ENCODE results near the gene SNX32.

Gene SNX32

DNA sequence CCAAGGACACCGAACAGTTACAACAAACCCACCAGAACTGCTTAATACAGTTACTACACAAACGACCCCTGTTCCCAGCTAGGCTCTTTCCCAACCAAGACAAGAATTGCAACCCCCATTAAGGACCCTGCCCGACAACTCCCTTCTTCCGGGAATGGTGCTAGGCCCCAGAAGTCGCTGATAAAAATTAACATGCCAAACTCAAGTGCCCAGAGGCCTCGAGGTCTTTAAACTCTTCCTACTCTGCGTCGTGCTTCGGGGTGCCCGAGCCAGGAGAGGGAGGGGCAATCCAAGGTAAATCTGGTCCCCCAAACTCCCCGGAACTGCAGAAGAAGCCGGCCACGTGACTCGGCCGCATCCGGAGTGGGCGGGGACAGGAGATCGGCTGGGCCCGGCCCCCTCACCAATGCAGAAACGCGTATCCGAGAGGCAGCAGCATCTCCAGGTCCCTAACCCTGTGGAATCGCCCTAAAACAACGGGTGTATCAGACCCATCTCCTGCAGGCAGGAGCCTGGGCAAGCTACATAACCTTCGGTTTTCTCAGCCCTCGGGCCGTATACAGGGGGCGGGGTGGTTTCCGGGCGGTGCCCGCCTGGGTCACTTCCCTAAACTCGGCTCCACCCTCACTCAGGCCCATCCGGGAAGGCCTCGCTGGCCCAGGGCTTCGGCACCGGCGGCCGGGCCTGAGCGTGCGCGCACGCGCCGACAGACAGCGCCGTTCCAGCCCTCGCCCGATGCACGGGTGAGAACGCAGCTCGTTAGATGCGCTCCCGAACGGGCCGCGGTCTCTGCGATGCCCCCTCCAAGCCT lies 23.1 kb downstream of the SNX32 start:
- no peak for DNase-seq (ENCODE audit: low read depth)

DNA sequence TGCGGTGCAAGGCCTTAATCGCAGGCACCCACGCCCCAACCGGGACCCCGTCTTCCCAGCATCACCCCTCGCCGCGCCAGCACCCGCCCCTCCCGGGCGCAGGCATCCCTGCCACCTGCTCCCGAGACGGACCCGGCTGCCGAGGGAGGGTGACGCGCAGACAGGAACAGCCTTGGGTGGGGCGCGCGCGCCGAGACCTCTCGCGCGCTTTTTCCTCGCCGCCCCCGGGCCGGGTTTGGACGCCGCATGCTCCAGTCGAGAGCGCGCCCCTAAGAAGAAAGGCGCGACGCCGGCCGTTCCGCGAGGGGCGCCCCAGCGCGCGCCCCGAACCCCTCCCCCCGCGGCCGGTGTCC lies 23.7 kb downstream of the SNX32 start:
- DNase-seq (ENCODE audit: low read depth), result no peak

DNA sequence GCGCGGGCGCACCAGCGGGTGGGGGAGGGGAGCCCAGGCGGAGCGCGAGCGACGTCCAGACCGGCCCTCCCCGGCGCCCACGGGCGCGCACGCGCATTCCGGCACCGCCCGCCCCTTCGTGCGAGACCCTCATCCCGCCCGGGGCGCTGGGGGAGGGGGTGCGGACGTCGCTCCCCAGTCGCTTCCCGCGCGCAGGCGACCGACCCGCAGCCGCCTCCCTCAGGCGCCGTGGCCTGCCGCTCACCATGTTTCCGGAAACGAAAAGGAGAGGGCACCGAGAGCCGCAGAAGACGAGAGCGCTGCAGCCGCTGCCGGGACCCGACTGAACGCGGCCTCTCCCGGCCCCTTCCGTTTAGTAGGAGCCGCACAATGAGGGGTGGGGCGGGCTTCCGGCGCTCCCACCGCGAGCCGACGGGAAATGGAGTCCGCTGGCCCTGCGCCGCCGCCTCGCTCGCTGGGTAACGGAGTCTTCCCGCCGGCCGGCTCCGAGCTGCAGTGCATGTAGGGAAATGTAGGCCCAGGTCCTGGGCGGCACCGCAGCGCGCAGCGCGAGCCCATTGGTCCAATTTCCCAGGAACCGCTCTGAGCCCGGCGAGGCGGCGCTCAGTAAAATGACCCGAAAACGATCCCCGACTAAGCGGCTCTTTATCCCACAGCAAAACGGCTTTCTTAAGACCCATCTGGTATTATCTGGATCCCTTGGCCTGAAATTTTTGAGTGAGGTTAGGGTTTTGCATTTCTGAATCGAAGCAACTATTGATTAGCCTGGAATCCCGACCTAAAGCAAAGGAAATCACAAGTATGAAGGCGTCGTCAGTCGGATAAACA lies 24.3 kb downstream of the SNX32 start, which contains the start of gene CFL1:
Gene CFL1, minus strand, starts transcription at position 328 of the 828 bp plus-strand sequence. Its CDS starts 81 bp downstream, at position 247.
- DNase-seq (ENCODE audit: low read depth), result peak; percentile 80

DNA sequence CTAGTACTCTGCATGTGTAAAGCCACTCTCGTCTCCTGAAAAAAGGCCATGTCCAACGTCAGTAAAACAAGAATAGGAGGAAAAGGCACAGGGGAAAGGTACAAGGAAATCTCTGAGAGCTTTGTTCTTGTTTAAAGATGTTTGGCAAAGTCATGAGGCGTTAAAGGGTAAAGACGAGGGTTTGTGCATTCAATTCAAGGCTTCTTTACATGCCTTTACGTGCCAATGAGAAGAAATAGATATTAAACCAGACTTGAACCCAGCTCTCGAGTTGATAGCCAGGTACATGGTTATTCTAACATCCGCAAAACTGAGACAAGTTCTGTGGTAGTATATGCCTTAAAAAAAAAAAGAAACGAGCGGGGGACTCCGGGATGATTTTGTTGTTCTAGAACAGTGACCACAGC lies 24.9 kb downstream of the SNX32 start:
- DNase-seq (ENCODE audit: low read depth), result no peak

DNA sequence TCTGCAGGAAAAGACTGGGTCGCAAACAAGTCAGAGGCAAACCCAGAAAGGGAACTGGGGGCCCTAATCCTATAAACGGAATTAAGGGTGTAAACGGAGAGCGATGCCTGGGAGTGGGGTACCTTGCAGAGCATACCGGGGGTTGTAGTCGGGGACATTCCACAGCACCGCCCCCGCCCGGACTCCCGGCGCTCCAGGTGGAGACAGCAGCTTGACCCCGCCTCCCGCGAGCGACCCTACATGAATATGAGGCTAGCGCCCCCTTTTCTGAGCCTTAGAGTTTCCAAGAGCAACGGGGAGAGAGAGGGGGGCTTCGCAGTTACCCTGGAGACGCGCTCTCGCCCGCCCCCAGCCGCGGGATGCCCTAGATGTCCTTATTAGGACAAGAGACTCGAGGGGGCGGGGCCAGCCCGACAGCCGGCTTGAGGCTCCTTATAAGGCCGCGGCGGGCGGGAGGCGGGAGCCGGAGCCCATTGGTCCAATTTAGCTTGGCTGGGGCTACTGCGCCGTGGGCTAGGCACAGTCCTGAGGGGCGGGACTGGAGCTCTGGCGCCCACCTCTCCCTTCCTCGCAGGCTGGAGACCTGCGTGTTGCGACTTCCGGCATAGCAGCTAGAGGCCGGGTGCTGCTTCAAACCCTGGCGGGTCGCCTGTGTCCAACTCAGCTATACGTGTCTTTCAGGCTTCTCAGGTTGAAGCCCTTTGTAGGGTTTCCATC lies 25.5 kb downstream of the SNX32 start:
- DNase-seq (ENCODE audit: low read depth), result peak; percentile 74

DNA sequence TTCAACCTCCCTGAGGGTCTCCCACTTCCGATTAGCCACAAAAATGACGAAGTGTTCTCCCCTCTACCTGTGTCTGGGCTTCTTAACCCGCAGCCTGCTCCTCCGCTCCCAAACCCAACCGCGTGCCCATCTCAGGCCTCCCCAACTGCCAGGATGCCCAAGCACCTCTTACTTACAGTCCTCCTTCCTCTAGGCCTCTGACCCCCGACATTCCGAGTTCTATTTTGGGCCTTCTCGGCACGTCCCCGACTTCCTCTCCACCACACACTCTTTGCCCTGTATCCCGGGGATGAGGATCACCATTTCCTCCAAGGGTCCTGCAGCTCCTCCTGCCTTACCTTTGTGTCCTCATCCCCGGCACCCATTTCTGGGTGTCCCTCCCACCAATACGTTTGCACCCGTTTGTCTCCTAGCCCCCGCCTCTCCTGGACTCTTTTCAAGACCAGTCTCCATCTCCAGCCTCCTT lies 26.1 kb downstream of the SNX32 start:
- no peak for DNase-seq (ENCODE audit: low read depth)

DNA sequence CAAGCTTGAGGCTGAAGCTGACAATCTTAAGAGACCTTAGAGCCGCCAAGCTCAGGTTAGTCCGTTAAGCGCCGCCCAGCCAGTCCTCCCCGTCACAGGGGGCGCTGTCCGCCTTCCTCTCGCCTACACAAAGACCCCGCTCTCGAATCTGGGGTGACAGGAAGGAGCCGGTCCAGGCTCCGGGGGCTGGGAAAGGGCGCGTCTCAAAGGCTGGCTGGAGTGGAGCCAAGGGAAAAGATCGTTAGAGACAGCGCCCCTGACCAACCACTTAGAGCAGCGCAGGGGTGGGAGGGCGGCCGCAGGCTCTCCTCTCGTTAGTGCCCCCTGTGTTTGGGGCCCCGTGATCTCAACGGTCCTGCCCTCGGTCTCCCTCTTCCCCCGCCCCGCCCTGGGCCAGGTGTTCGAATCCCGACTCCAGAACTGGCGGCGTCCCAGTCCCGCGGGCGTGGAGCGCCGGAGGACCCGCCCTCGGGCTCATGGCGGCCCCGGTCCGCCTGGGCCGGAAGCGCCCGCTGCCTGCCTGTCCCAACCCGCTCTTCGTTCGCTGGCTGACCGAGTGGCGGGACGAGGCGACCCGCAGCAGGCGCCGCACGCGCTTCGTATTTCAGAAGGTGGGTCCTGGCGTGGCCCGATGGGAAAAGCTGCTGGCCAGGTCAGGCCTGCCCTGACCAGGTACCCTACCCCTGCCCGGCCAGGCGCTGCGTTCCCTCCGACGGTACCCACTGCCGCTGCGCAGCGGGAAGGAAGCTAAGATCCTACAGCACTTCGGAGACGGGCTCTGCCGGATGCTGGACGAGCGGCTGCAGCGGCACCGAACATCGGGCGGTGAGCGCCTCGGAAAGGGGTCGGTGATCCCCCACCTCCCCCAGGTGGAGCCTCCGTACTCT lies 26.8 kb downstream of the SNX32 start, which contains the start of gene MUS81:
Gene MUS81, plus strand, starts transcription at position 156 of the 887 bp plus-strand sequence. Its CDS starts 321 bp downstream, at position 477.
- peak; percentile 92 for DNase-seq (ENCODE audit: low read depth)

DNA sequence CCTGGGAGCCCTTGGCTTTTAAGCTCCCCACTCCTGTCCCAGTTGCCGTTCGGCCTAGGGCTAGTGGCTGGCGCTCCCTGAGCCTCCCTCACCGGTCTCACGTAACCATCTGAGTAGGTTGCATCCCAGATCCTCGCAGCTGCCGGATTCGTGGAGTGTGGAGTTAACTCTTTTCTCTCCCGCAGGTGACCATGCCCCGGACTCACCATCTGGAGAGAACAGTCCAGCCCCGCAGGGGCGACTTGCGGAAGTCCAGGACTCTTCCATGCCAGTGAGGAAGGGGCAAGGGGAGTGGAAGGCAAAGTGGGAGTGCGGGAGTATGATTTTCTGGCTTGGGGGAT lies 27.4 kb downstream of the SNX32 start:
- DNase-seq (ENCODE audit: low read depth), result no peak

DNA sequence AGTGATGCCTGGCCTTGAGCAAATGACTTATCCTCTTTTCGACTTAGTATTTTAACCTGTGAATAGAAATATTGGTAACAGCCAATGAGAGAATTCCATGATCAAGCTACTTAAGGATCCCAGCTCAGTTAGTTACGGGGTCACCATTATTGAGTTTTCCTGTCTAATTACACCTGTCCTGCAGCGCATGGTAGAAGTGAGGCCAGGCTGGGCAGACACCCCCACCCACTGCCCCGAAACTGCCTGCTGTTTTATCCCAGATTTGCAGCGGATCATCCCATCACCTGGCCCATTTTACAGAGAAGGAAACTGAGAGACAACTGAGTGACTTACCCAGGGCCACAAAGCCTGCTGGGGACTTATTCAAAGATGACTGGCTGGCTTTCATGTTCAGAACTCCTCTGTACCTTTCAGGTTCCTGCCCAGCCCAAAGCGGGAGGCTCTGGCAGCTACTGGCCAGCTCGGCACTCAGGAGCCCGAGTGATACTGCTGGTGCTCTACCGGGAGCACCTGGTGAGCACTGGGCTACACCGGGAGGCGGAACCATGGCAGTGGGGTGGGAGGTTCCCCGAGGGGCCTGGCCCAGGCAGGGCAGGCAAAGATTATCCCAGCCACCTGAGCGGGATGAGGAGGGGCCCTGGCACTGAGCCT lies 27.9 kb downstream of the SNX32 start:
- no peak for DNase-seq (ENCODE audit: low read depth)

DNA sequence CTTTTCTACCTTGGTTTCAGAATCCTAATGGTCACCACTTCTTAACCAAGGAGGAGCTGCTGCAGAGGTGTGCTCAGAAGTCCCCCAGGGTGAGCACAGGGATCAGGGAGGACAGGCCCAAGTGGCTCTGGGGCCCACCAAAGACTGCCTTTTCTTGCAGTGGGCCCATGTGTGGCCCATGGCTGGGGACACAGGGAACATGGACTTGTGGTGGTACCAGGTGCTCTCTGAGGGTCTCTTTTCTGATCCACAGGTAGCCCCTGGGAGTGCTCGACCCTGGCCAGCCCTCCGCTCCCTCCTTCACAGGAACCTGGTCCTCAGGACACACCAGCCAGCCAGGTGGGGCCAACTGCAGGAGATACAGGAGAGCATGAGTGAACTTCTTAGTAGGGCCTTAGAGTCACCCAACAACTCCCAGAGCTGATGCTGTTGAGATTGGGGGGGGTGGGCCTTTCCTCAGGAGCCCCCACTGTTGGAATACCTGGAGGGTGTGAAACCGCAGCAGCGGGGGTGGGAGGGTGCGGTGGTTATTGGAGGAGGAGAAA lies 28.5 kb downstream of the SNX32 start:
- no peak for DNase-seq (ENCODE audit: low read depth)

DNA sequence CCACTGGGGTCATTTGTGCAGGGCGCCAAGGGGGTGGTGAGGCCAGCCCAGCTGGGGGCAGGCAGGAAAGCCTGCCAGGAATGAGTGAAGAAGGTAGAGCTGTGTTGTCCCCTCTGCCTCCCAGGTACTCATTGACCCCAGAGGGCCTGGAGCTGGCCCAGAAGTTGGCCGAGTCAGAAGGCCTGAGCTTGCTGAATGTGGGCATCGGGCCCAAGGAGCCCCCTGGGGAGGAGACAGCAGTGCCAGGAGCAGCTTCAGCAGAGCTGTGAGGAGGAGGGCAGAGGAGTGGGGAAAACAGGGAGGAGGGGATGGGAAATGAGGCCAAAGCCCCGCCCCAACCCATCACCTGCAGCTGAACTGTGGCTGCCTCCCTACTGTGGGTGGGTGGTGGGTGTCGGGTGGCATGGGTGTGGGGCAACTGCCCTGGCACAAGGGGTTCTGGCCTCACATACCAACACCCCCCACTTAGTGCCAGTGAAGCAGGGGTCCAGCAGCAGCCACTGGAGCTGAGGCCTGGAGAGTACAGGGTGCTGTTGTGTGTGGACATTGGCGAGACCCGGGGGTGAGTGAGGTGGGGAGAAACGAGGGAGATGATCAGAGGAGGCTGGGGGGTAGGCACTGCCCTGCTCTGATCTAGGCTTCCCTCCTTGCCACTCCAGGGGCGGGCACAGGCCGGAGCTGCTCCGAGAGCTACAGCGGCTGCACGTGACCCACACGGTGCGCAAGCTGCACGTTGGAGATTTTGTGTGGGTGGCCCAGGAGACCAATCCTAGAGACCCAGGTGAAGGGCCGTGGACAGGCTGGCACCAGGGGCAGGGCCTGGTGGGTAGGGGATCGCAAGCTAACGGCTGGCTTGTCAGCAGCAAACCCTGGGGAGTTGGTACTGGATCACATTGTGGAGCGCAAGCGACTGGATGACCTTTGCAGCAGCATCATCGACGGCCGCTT lies 29.5 kb downstream of the SNX32 start:
- DNase-seq (ENCODE audit: low read depth), result no peak

DNA sequence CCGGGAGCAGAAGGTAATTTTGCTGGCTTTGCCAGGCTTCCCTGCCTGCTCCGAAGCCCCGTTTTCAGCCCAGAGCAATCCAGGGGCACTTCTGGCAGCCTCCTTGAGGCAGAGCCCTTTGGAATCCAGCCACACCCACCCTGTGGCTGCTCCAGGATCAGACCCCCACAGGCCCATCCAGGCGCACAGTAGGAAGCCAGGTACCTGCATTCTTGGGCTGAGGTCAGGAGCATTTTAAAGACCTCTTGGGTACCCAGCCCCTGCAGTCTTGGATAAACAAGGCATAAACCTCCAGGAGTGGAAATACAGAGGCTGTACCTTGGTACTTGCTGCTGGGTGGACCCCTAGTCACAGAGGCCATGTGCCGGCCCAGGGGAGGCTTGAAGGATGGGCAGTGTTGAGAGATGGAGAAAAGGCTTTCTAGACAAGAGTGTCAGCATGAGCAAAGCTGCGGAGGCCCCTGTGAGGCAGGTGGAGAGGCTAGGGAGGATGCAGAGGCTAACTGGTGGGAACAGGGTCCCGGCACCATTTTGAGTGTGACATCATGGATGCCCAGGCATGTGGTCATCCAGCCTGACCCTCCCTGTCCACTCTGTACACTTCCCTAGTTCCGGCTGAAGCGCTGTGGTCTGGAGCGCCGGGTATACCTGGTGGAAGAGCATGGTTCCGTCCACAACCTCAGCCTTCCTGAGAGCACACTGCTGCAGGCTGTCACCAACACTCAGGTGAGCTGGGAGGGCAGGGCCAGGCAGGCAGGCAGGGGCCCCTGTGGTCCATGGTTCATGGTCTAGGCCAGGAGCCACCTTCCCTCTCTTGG lies 30.3 kb downstream of the SNX32 start:
- no peak for DNase-seq (ENCODE audit: low read depth)

DNA sequence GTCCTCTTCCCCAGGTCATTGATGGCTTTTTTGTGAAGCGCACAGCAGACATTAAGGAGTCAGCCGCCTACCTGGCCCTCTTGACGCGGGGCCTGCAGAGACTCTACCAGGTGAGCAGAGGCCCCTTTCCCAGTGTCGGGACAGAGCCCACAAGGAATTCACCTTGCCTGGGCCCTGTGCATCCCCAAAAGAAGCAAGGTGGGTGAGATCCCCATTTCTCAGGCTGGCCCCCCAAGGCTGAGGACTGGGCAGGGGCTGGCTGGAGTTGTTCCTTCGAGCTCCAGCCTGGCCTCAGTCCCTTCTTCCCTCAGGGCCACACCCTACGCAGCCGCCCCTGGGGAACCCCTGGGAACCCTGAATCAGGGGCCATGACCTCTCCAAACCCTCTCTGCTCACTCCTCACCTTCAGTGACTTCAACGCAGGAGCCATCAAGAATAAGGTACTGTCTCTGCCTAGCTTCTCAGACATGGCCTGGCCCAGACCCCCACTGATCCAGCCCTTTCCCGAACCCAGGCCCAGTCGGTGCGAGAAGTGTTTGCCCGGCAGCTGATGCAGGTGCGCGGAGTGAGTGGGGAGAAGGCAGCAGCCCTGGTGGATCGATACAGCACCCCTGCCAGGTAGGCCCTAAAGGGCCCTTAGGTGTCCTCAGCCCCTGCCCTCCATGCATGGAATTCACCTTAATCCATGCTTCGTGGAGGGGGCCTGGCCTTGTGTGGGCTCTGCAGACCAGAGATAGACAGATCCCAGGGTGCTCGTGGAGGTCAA lies 31.1 kb downstream of the SNX32 start:
- DNase-seq (ENCODE audit: low read depth), result no peak

DNA sequence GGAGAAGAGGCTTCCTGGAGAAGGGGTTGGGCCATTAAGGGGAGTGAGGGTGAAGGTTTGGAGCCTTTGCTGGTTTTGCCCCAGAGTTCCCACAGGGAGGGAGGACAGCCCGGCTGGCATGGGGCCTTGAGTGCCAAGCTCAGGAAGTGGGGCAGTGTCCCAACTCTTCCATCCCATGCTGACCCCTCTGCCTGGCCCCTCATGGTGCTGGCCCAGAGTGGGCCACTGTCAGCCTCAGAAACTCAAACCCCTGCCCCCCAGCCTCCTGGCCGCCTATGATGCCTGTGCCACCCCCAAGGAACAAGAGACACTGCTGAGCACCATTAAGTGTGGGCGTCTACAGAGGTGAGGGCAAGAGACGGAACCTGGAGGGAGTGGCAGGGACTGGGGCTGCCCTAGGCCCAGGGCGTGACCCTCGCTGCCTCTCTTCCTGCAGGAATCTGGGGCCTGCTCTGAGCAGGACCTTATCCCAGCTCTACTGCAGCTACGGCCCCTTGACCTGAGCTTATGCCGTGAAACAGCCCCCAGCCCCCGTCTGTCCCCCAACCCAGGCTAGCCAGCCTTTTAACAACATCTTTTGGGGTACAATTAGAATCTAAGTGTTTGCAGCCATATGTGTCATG lies 31.9 kb downstream of the SNX32 start:
- DNase-seq (ENCODE audit: low read depth), result no peak

DNA sequence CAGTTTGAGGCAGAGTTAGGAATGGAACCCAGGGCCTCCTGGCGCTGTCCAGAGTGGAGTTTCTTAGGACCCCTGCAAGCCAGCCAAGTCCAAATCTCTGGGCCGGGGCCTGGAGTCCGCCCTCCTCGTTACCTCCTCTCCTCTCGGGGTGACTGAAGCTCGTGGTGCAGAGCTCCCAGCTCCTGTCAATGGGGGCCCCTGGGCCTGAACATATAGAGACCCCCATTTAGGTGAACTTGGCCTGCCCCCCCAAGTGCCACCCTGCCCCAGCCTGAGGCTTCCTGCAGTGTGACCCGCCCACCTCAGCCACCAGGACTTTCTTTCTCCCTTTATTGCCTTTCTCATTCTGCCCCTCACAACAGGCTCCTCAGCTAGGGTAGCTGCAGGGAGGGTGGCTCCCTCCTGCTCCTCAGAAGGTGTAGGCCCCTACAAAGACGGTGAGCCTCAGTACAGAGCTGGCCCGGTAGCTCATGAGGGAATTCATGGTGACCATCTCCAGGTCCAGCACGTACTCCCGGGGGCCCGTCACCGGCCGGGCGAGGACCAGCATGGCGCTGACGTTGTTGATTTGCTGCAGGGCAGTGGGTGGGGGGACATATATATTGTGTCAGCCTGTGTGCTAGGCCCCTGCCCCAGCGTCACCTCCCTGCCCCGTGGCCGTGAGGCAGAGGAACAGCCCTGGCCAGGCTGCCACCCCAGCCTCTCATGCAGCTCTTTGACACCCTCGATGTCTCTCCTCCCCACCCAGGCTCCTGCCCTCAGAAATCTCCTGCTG lies 32.9 kb downstream of the SNX32 start:
- DNase-seq (ENCODE audit: low read depth), result no peak

DNA sequence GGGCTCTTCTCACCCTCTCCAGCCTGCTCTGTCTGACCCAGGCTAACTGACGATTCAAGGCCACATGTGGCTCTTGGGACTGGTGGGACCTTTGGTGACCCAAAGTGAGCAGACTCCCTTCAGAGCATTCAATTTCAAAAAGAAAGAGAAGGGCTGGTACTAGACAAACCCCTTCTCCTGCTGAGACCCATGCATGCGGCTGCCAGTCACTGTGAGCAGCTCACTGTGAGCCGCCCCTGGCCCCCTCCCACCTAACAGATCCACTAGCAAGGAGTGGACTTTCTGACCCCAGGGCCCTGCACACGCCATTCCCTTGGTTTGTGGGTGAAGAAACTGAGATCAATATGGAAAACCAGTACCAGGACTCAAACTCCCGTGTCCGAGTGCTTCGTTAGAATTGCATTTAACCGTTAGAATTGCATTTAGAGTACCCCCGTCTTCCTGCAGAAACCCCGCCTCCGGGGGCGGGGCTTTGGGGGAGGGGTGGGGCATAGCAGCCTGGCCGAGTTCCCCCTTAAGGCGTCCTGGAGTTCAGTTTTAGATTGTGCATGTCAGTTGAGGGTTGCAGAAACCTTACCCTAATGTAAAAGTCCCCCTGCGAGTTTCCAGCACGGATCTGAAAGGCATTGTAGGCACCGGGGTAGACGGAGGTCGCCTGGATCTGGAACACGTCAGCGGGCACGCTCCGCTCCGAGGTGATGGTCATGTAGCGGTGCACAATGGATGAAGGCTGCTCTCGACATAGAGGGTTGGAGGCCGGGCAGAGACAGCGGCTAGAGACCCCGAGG lies 33.7 kb downstream of the SNX32 start:
- no peak for DNase-seq (ENCODE audit: low read depth)

Measured in HS-5 (cell line).